HG02610 (cell line): ENCODE data around the gene FGL2.
"Not testable (repeated sequence)": the region's sequence is repeated elsewhere in the genome, so short reads cannot be mapped to it uniquely, and the experiment has no call there.

ENCODE experiments used
- ATAC-seq: cut with Tn5 transposase; IDR thresholded peaks from one replicate; pipeline ENCODE4 v1.9.1; 2021; ENCODE audit warnings: mild to moderate bottlenecking, moderate library complexity; ENCODE audit not compliant: unreplicated experiment

The FGL2 gene

GRCh38 chr7:77157446-77157845 is 42.2 kb downstream of the FGL2 start:
- peak; percentile 68 for ATAC-seq

- ATAC-seq: peak; percentile 80
Observed at GRCh38 chr7:77157034-77157433, 42.6 kb downstream of the FGL2 start.

DNA sequence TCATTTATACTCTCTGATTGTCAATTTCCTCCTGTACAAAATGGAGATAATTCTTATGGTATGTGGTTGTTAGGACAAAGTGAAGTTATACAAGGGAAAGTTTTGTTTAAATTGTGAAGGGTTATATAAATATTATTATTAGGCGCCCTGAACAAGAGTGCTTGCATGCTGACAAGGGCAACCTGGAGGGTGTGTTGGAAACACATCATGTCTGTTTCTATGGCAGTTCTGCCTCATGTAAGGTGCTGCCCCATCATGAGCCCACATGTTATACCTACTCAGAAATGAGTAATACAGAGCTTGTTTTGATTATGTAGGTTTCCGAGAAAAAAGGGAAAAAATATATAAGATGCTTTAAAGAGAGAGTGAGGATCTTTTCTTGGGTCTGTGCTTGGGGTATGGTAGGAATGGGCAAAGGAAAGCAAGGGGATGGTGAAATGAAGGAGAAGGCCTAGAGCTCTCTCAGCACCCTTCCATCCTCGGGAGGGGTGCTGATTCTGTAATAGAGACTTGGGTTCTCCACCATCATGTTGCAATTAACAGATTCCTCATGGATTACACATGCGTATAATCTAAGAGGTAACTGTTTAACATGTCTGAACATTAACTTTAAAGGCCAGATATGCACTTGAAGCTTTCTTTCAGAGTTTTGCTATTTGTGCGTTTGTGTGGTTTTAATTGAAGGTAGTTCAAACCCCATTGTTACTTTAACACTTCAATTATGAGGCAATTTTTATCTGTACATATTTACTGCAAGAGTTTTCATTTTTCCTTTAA is 43.8 kb downstream of the FGL2 start:
- peak; percentile 44 for ATAC-seq

- not testable (repeated sequence) for ATAC-seq
Observed at GRCh38 chr7:77154917-77155464, 44.6 kb downstream of the FGL2 start.

- ATAC-seq: not testable (repeated sequence)
Observed at GRCh38 chr7:77152232-77152631, 47.4 kb downstream of the FGL2 start.
